Middle frontal gyrus (tissue), 1 donor: ENCODE results near the gene HK3.

Experiments used
- DNase-seq: peaks from one replicate; pipeline ENCODE4 v3.0.0-alpha.2; 2015; ENCODE audit warnings: low spot score; ENCODE audit errors: extremely low spot score

HK3 gene

DNA sequence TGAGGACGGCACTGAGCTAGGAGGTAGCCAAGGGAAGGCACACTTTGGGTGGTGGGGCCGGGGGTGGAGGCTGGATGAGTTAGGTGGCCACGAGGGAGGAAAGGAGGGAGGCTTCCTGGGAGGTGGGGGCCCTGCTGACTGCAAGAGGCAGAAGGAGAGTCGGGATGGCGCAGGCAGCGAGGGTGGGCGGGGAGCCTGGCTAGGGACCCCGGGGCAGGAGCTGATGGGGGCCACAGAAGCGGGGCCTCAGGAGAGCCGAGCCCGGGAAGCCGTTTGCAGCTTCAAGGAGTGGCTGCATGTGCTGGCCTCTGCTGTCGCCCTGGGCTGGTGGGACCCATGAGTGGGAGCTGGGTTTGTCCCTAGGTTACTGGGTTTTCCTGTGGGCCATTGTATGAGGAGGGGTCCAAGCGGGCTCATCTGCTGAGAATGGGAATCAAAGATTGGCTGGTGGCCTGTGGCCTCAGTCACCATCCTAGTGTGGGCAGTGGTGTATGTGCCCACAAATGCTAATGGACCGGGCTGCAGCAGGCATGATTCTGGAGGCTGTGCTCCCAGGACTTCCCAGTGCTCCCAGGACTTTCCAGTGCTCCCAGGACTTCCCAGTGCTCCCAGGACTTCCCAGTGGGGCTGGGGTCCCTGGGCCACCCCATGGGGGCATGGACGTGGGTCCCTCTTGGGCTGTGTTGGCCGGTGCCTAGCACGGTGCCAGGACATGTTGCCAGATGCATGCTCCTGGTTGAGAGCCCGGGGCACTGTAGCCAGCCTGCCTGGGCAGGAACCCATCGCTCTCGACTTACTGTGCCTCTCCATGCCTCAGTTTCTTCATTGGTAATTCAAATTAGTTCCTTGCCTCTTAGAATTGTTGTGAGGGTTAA, 48.5 kb downstream of the HK3 start:
- no peak for DNase-seq

DNA sequence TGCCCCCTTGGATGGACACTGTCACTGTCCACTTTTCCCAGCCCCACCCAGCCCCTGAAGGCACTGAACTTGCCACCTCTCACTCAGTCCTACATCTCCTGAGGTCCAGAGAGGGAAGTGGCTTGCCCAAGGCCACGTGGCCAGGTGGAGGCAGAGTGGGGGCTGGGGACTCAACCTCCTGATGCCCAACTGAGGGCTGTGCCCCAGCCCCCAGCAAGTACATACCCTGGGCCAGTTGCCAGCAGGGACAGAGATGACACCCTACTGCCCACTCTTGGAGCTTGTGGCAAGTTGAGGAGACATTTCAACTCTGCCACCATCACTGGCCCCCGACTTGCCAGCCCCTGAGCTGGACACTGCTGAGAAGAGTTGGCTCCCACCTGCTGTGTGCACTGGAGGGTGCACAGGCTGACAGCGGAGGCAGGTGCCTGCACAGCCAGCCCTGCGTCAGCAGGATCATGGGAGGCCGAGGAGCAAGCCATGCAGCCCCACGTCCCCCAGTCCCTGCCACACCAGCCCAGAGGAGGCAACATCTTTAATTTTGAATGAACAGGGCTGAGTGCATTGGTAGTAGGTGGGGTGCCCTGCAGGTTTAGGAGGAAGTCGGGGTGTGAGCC, 49.4 kb downstream of the HK3 start:
- DNase-seq, result no peak

DNA sequence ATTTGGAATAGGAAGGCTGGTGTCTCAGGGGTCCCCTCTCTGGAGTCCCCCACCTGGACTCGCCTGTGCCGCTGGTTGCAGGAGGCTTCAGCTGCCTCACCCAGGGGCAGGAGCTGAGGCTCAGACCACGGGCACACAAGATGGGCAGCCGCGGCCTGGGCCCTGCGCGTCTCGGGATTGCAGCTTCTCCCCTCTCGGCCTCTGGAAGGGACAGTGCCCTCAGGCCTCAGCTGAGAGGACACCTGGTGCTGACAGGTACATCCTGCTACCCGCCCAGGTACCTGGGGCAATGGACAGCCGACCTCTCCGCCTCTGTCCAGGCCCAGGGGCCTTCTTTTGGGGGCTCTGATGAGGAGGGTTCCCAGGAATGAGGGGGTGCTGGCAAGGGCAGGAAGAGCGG, 50.5 kb downstream of the HK3 start:
- no peak for DNase-seq

DNA sequence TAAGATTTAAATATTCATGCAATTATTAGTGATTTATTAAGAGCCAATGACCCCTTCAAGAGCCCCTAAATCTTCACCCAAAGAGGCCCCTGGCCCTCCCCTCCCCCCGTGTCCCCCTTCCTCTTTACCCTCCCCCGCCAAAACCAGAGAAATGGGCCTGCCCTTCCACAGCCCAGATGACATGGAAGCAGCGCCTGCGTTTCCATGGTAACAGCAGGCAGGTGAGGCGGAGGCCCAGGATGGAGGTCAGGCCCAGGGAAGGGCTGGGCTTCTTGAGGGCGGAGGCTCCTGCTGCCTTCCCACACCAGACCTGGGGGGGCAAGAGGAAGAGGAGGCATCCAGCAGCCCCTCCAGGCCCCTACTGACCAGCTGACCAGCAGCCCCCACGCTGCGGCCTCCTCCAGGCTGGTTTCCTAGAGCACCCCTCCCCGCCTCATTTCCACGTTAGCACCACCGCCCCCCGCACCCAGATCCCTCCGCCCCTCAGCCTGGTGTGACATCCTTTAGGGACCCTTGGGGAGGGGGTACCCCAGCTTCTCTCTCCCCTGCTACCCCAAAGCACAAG, 51.3 kb downstream of the HK3 start:
- no peak for DNase-seq

DNA sequence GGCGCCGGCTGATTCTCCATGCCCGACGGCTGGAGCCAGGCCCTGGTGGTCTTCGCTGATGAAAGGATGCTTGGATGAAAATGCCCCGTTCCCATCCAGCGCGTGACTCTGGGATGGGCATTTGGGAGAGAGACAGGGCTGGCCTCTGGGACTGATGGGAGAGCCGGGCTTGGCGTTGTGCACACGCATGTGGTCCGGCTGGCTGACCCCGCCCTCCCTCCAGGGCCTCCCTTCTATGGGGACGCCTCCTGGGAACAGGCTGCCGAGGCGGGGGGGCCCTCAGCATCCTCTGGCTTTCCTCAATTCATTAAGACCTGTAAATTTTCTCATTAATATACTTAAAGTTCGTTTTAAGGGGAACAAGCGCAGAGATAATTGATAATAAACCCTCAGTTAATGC, 52.0 kb downstream of the HK3 start:
- no peak for DNase-seq

DNA sequence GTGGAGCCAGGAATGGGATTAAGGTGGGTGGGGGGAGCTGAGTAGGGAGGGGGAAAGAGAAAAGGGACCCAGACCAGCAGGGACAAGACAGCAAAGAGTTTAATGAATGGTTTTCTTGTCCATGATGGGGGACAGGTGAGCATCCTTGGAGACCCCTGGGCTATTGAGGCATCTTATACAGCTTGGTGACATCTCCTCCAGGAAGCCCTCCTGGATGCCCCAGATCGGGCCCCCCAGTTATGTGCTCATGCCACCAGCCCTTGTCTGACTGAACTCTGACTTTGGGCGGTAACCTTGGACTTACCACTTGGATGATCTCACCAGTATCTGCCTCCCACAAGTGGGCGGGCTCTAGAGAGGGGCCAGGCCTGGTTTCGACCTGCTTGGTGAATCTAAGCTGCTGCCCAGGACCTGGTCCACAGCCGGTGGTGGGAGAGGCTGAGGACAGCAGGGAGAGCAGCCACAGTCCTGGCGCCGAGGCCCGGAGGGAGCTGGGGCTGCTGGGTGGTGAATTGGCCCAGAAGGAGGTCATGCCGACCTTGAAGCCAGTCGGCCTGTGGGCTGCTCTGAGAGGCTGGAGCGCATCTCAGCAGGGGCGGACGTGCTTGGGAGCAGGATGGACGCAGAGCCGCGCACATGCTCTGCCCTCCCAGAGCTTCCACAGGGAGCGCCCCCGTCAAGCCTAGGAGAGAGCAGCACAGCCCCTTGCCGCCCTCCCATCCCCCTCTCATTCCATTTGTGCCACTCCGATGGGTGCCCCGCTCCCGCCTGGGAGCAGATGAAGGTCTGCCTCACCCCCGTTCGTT, 52.6 kb downstream of the HK3 start:
- DNase-seq, result no peak

DNA sequence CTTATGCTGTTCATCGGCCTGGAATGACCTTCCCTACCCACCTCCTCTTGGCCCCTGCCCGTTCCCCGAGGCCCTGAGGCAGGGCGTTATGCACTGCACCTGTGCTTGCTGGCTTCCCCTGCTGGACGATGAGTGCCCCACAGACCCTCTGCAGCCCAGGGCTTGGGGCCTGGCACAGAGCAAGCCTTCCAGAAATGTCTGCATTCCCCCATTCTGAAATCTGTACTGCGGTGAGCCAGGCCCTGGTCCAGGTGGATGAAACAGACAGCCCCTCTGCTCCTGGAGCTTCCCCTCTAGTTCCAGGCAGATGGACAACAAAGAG, 53.8 kb downstream of the HK3 start:
- DNase-seq, result no peak

DNA sequence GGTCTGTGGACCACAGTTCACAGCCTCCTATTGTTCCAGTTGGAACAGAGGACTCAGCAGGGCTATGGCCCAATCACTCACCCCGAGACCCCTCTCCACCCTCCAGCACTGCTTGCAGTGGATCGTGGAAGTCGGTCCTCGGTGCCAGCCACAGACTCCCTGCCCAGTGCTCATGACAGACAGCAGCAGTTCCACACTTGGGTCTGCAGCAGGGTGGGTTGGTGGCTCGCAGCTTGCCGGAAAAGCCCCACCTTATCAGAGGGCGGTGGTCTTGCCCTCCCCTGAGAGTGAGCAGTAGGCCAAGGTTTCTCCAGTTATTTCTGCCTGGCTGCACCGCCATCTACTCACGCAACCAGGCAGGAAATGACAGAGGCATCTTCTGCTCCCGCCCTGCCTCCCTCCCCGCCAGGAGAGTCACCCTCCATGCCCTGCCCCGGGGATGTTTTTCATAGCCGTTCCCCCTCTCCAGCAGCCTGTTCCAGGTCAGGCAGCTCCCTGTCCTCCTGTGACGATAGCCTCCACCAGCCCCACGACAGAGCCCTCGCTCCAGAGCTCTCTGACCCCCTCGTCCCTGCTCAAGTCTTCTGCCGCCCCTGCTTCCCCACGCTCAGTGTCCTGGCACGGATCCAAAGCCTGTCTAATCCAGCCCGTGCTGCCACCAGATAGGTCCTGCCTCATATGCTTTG, 54.3 kb downstream of the HK3 start:
- DNase-seq, result no peak

DNA sequence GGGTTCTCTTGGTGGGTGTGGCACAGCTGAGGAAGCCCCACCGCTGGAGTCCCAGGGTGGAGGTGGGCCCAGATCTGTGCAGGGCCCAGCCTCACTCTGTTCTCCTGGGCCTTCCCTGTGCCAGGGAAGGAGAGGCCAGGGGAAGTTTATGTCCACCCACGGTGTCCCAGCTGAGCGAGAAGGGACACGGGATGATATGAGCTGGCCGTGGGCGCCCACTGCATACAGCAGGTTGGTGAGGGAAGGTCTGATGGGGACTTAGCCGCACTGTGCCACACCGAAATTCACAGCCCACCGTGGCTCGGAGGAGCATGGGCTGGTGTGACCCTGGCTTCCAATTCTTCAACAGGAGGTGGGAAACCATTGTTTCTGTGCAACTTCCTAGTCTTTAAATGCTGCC, 54.9 kb downstream of the HK3 start:
- DNase-seq, result no peak

DNA sequence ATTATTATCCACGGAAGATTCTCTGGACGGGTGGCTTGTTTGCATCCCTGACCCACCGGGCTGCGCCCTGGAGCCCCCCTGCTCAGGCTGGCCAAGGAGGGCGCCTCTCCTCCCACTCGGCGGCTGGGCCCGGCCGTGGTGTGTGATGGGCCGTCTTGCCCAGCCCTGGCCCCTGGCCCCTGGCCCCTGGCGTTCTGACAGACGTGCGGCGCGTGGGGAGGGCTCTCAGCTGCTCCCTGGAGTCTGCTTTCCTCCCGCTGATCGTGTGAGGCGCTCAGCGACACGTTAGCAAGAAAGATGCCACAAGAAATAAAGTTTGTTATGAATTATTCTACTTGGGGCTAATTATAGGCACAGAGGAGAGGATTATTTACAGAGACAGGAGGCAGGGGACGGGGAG, 55.5 kb downstream of the HK3 start:
- DNase-seq, result no peak

DNA sequence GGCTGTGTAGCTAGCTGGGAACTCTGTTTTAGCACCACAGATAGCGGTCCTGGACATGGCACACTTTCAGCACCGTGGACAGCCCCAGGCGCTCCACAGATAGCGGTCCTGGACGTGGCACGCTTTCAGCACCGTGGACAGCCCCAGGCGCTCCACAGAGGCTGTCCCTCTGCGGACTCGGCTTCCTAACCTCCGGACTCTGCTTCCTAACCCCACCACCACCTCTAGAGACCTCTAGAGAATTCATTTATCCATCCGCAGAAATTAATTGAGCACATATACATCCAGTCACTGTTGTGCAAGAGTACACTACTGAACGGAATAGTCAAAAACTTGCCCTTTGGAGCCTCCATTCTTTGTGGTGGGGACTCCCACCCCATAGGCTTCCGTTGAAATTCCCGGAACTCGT, 61.4 kb downstream of the HK3 start:
- no peak for DNase-seq

DNA sequence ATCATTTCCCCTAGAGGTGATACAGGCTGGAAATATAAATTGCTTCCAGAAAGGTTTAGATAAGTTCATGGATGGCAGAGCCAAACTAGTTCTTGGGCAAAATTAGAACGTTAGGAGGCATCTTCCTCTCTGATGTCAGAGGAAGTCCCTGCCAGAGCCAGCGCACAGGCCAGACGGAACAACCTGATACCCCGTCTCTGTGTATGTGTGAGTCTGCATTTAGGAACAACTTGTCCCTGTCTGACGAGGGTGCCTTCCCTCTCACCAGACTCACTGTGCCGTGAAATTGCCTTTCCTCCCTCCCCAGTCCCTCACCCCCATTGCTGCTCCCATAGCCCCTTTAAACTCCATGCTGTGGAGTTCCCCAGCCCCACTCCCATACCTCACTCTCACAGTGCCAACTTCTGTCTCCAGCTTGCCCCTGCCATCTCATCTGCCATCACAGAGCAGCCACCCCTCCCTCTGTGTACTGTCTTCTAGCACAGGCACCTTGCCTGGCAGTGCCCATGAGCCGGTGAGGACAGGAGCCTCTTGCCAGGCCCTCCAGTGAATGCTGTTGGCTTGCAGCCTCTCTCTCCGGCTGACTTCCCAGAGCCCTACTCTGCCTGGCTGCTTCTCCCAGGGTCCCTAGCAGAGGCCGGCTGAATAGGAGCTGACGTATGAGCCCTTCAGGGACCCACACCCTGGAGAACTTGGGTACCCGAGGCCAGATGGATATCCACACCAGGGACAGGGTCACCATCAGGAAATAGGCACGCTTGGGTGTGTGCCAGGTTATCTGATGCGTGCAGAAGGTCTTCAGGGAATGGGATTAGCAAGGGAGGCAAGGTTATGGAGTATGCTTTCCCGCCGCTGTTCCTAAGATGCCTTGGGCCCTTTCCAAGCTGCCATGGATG, 62.1 kb downstream of the HK3 start:
- no peak for DNase-seq

DNA sequence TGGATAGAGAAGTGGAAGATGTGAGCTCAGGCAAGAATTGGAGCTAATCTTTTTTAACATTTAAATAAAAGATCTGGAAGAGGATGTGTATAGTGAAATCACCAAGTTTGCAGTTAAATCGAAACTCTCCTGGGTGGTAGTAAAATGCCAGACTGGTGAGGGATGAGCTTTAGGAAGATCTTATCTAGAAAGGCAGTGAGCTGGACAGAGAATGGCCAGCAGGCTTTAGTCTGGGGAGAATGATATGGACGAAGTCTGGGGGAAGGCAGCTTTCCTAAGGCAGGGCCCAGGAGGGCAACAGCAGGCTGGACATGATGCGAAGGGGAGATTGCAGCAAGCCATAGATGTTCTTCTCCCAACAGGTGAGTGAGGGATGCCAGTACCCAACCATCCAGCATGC, 63.2 kb downstream of the HK3 start:
- DNase-seq, result no peak

DNA sequence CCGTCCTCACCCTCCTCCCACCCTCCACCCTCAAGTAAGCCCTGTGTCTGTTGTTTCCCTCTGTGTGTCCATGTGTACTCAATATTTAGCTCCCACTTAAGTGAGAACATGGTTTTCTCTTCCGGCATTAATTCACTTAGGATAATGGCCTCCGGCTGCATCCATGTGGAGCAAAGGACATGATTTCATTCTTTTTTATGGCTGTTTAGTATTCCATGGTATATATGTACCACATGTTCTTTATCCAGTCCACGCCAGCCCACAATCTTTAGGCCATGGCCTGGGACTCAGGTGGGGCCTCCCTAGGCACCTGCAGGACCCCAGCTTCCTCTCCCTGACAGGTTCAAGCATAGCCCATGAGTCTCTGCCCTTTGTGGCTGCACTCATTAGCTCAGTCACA, 65.9 kb downstream of the HK3 start:
- DNase-seq, result no peak

DNA sequence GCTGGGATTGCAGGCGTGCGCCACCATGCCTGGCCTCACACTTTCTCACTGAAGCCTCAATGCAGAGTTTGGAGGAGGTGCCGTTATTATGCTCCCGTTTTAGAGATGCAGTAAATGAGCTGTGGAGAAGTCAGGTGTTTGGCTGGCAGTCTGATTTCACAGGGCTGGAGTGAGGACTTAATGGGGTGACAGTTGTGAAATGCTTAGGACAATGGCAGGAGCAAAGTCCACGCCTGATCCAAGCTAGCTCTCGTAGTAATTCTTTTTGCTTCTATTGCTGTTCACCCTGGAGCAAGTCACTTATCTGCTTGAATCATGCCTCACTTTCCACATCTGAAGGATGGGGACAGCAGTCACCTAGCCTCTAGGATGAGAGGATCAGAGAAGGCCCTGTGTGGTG, 67.0 kb downstream of the HK3 start:
- DNase-seq, result no peak

DNA sequence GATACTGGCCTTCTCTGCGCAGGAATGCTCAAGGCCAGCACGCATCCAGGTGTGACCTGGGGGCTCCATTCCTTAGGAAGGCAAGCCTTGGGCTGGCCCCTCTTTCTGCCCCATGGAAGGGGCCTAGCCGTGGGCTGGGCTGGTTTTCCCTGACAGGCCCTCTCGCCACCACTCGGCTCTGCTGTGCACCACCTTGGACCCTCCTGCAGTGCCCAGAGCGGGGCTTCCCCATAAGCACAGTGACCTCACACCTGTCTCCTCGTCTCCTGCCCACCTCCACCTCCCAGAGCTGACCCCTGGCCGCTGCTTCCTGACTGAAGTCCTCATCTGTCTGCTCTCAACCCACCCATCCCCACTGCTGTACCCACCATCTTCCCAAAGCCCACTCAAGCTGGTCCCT, 67.7 kb downstream of the HK3 start:
- DNase-seq, result no peak

DNA sequence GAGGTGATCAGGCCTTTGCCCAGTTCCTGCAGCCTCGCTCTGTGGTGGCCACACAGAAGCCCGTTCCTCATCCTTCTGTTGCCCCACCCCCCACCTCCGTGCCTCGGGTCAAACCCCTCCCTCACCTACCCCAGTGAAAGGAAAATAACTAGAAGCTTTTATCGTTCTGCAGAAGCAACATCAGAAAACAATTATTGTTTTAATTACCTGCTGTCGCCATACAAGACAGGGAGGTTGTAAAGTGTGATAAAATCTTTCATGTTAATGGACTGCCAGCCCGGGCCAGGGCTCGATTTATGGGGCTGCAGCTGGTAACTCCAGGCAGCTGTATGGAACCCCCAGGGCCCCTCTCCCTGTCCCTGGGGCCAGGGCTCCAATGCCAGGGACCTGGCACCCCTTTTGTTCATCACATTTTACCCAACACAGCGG, 68.1 kb downstream of the HK3 start:
- DNase-seq, result no peak
